OCI-LY3 (cell line): ENCODE data around the gene PPM1N.

Experiments
- H2AFZ ChIP-seq: fragments of 200-600, 300-600 bp; shearing (Covaris generic); 2 replicates; pipeline ENCODE4 v1.6.0; 2014; ENCODE audit warnings: antibody characterized with exemption, low read depth, low read length
- H3K27ac ChIP-seq: fragments of 200-600, 300-600 bp; sonication (generic); 2 replicates; pipeline ENCODE4 v1.5.1; 2014; ENCODE audit warnings: mild to moderate bottlenecking, low read length, moderate library complexity, mixed read lengths
- H3K27me3 ChIP-seq: fragments of 200-600, 300-600 bp; sonication (generic); 2 replicates; pipeline ENCODE4 v1.6.1; 2014; ENCODE audit warnings: low read depth, low read length, mixed read lengths
- H3K36me3 ChIP-seq: fragments of 200-600, 300-600 bp; sonication (generic); replicated peaks from 2 replicates; pipeline ENCODE3; 2014; ENCODE audit warnings: low read depth, low read length, mixed read lengths
- H3K4me1 ChIP-seq: fragments of 300-600, 200-600 bp; sonication (generic); 2 replicates; pipeline ENCODE4 v1.6.1; 2014; ENCODE audit warnings: low read length, mixed read lengths
- H3K4me2 ChIP-seq: fragments of 200-600, 300-600 bp; sonication (generic); 2 replicates; pipeline ENCODE4 v1.6.1; 2014; ENCODE audit warnings: low read length, mixed read lengths
- H3K4me3 ChIP-seq: fragments of 300-600, 200-600 bp; sonication (generic); 2 replicates; pipeline ENCODE4 v1.5.1; 2014; ENCODE audit warnings: antibody characterized with exemption, mild to moderate bottlenecking, low read length, moderate library complexity
- H3K79me2 ChIP-seq: fragments of 300-600, 200-600 bp; shearing (Covaris generic); 2 replicates; pipeline ENCODE4 v1.6.1; 2014; ENCODE audit warnings: mild to moderate bottlenecking, low read length, mixed read lengths
- H3K9ac ChIP-seq: fragments of 300-600, 200-600 bp; shearing (Covaris generic); 2 replicates; pipeline ENCODE4 v1.6.0; 2014; ENCODE audit warnings: mild to moderate bottlenecking, low read length, moderate library complexity
- H3K9me3 ChIP-seq: fragments of 200-600, 300-600 bp; shearing (Covaris generic); 2 replicates; pipeline ENCODE4 v1.6.1; 2014; ENCODE audit warnings: low read length, mixed read lengths; ENCODE audit not compliant: insufficient read depth
- H4K20me1 ChIP-seq: fragments of 200-600, 300-600 bp; sonication (generic); 2 replicates; pipeline ENCODE4 v1.6.1; 2016; ENCODE audit warnings: low read length, mixed read lengths; ENCODE audit not compliant: insufficient read depth
- CTCF ChIP-seq: fragments of 200-600, 300-600 bp; sonication (generic); IDR thresholded peaks from 2 replicates; pipeline ENCODE4 v1.5.1; 2014; ENCODE audit warnings: antibody characterized with exemption, low read length, low read depth
- EZH2phosphoT487 ChIP-seq: fragments of 200-600 bp; shearing (Covaris generic); IDR thresholded peaks from 2 replicates; pipeline ENCODE4 v1.6.1; 2018; ENCODE audit warnings: antibody characterized with exemption, mixed run types, low read depth

The PPM1N gene

GRCh38 chr19:45483033-45483432 lies 15.2 kb upstream of the PPM1N start:
- no peak overlapping the region for H2AFZ ChIP-seq
- no peaks in the 10 kb centered on the region for H3K79me2 ChIP-seq
- no peak for TF ChIP-seq CTCF
- TF ChIP-seq EZH2phosphoT487, result no peak
- no peaks in the 10 kb centered on the region for H4K20me1 ChIP-seq
- H3K27ac ChIP-seq, result no peak overlapping the region
- H3K36me3 ChIP-seq, result no peaks in the 10 kb centered on the region
- no peaks in the 10 kb centered on the region for H3K9me3 ChIP-seq
- H3K4me2 ChIP-seq, result no peak overlapping the region
- no peak overlapping the region for H3K4me3 ChIP-seq
- peaks cover 15% of the 10 kb centered on the region for H3K4me1 ChIP-seq
- no peaks in the 10 kb centered on the region for H3K27me3 ChIP-seq
- no peak overlapping the region for H3K9ac ChIP-seq

- no peaks in the 10 kb centered on the region for H3K9me3 ChIP-seq
- H3K79me2 ChIP-seq, result no peaks in the 10 kb centered on the region
- H3K9ac ChIP-seq, result no peak overlapping the region
- H2AFZ ChIP-seq, result no peak overlapping the region
- no peaks in the 10 kb centered on the region for H3K27me3 ChIP-seq
- no peaks in the 10 kb centered on the region for H4K20me1 ChIP-seq
- H3K27ac ChIP-seq, result no peak overlapping the region
- H3K4me3 ChIP-seq, result no peak overlapping the region
- no peaks in the 10 kb centered on the region for H3K36me3 ChIP-seq
- no peak overlapping the region for H3K4me2 ChIP-seq
- TF ChIP-seq CTCF, result no peak
- no peak for TF ChIP-seq EZH2phosphoT487
- H3K4me1 ChIP-seq, result peaks cover 10% of the 10 kb centered on the region
Measured at GRCh38 chr19:45484273-45484945, 13.8 kb upstream of the PPM1N start.

GRCh38 chr19:45485305-45486077 lies 12.8 kb upstream of the PPM1N start:
- Histone ChIP-seq H3K9me3 (no peaks in the 10 kb centered on the region), H3K27ac (peak overlapping the region; percentile 50), H3K4me2 (peak overlapping the region; percentile 84), H3K79me2 (no peaks in the 10 kb centered on the region), H3K36me3 (no peaks in the 10 kb centered on the region), H4K20me1 (no peaks in the 10 kb centered on the region), H2AFZ (peak overlapping the region; percentile 85), H3K27me3 (no peaks in the 10 kb centered on the region), H3K4me3 (peak overlapping the region; percentile 81), H3K4me1 (peaks cover 7% of the 10 kb centered on the region), H3K9ac (peak overlapping the region; percentile 78)
- peak; percentile 69 for TF ChIP-seq CTCF
- no peak for TF ChIP-seq EZH2phosphoT487

GRCh38 chr19:45488708-45489107 lies 9.5 kb upstream of the PPM1N start:
- no peak overlapping the region for H3K27ac ChIP-seq
- no peaks in the 10 kb centered on the region for H3K9me3 ChIP-seq
- H3K4me2 ChIP-seq, result no peak overlapping the region
- no peaks in the 10 kb centered on the region for H3K79me2 ChIP-seq
- peaks cover 7% of the 10 kb centered on the region for H3K4me1 ChIP-seq
- H3K36me3 ChIP-seq, result no peaks in the 10 kb centered on the region
- H2AFZ ChIP-seq, result no peak overlapping the region
- no peaks in the 10 kb centered on the region for H4K20me1 ChIP-seq
- no peak overlapping the region for H3K9ac ChIP-seq
- no peak overlapping the region for H3K4me3 ChIP-seq
- TF ChIP-seq EZH2phosphoT487, result no peak
- TF ChIP-seq CTCF, result no peak
- H3K27me3 ChIP-seq, result no peaks in the 10 kb centered on the region
